H9 (cell line): Measurements from ENCODE around the gene PTCD2. TPM values are rescaled to one million over a fixed set of nuclear protein-coding genes. Genes with fewer than 3 reads are reported as not detected.

Experiments
- DNase-seq: peaks from one replicate; pipeline ENCODE4 v3.0.0-alpha.2; 2017
- H2AFZ ChIP-seq: one replicate; pipeline ENCODE4 v1.6.1; 2013; ENCODE audit warnings: mild to moderate bottlenecking, low read length, control low read depth, moderate library complexity
- H2AK5ac ChIP-seq: 2 replicates; pipeline ENCODE4 v1.6.1; 2013; ENCODE audit warnings: low read length, control low read depth, mixed read lengths; ENCODE audit not compliant: insufficient read length
- H2BK120ac ChIP-seq: one replicate; pipeline ENCODE4 v1.6.1; 2013; ENCODE audit warnings: low read depth, mild to moderate bottlenecking, low read length, control low read depth, inconsistent platforms; ENCODE audit not compliant: poor library complexity, severe bottlenecking
- H2BK12ac ChIP-seq: 2 replicates; pipeline ENCODE4 v1.6.1; 2013; ENCODE audit warnings: low read length, control low read depth, mixed read lengths, low read depth; ENCODE audit not compliant: insufficient read length
- H2BK15ac ChIP-seq: 2 replicates; pipeline ENCODE4 v1.6.1; 2013; ENCODE audit warnings: low read depth, low read length, control low read depth
- H2BK20ac ChIP-seq: one replicate; pipeline ENCODE4 v1.6.1; 2013; ENCODE audit warnings: low read depth, mild to moderate bottlenecking, low read length, control low read depth, inconsistent platforms; ENCODE audit not compliant: poor library complexity, severe bottlenecking
- H2BK5ac ChIP-seq: 2 replicates; pipeline ENCODE4 v1.6.1; 2013; ENCODE audit warnings: low read length, control low read depth, mixed read lengths; ENCODE audit not compliant: insufficient read length
- H3K14ac ChIP-seq: 2 replicates; pipeline ENCODE4 v1.6.1; 2013; ENCODE audit warnings: low read length, control low read depth; ENCODE audit not compliant: insufficient read depth
- H3K18ac ChIP-seq: 2 replicates; pipeline ENCODE4 v1.6.1; 2013; ENCODE audit warnings: low read depth, mild to moderate bottlenecking, mixed read lengths, low read length, control low read depth; ENCODE audit not compliant: insufficient read length
- H3K23ac ChIP-seq: 2 replicates; pipeline ENCODE4 v1.6.1; 2013; ENCODE audit warnings: low read length, control low read depth, mixed read lengths, low read depth; ENCODE audit not compliant: insufficient read length
- H3K23me2 ChIP-seq: 2 replicates; pipeline ENCODE4 v1.6.1; 2013; ENCODE audit warnings: low read depth, mild to moderate bottlenecking, mixed read lengths, low read length, control low read depth; ENCODE audit not compliant: insufficient read length, poor library complexity, severe bottlenecking
- H3K27ac ChIP-seq: 2 replicates; pipeline ENCODE4 v1.5.1; 2013; ENCODE audit warnings: low read length, control low read depth, mixed read lengths, low read depth; ENCODE audit not compliant: insufficient read length
- H3K27me3 ChIP-seq: 2 replicates; pipeline ENCODE4 v1.6.1; 2013; ENCODE audit warnings: low read length, control low read depth, inconsistent platforms; ENCODE audit not compliant: insufficient read depth
- H3K4ac ChIP-seq: 2 replicates; pipeline ENCODE4 v1.6.1; 2013; ENCODE audit warnings: low read depth, mild to moderate bottlenecking, control low read depth, inconsistent platforms, low read length, moderate library complexity
- H3K4me1 ChIP-seq: 2 replicates; pipeline ENCODE4 v1.6.1; 2013; ENCODE audit warnings: low read length, control low read depth, inconsistent platforms; ENCODE audit not compliant: insufficient read depth
- H3K4me2 ChIP-seq: 2 replicates; pipeline ENCODE4 v1.6.1; 2013; ENCODE audit warnings: low read length, control low read depth, mixed read lengths; ENCODE audit not compliant: insufficient read length, insufficient read depth
- H3K56ac ChIP-seq: 2 replicates; pipeline ENCODE4 v1.6.1; 2013; ENCODE audit warnings: low read depth, mild to moderate bottlenecking, mixed read lengths, low read length, control low read depth; ENCODE audit not compliant: insufficient read length
- H3K79me1 ChIP-seq: 2 replicates; pipeline ENCODE4 v1.6.1; 2013; ENCODE audit warnings: low read depth, mild to moderate bottlenecking, moderate library complexity, low read length, control low read depth, inconsistent platforms; ENCODE audit not compliant: insufficient read depth, poor library complexity, severe bottlenecking
- H3K79me2 ChIP-seq: 2 replicates; pipeline ENCODE4 v1.6.1; 2013; ENCODE audit warnings: low read length, control low read depth, inconsistent platforms; ENCODE audit not compliant: insufficient read depth
- H3K9ac ChIP-seq: 2 replicates; pipeline ENCODE4 v1.6.1; 2013; ENCODE audit warnings: low read length, control low read depth, mixed read lengths; ENCODE audit not compliant: insufficient read length; ENCODE audit errors: extremely low read depth
- H3K9me3 ChIP-seq: one replicate; pipeline ENCODE4 v1.6.1; 2013; ENCODE audit warnings: low read depth, low read length, inconsistent platforms; ENCODE audit not compliant: control insufficient read depth
- H3T11ph ChIP-seq: one replicate; pipeline ENCODE4 v1.6.1; 2013; ENCODE audit warnings: mild to moderate bottlenecking, low read length, control low read depth, inconsistent platforms
- H4K20me1 ChIP-seq: one replicate; pipeline ENCODE4 v1.6.1; 2013; ENCODE audit not compliant: control insufficient read depth, insufficient read length, insufficient read depth
- H4K5ac ChIP-seq: 2 replicates; pipeline ENCODE4 v1.6.1; 2013; ENCODE audit warnings: low read depth, mild to moderate bottlenecking, mixed read lengths, low read length, control low read depth; ENCODE audit not compliant: insufficient read length
- H4K8ac ChIP-seq: replicated peaks from 2 replicates; pipeline ENCODE4 v1.6.1; 2013; ENCODE audit warnings: low read length, control low read depth, mixed read lengths, low read depth; ENCODE audit not compliant: insufficient read length
- H4K91ac ChIP-seq: 2 replicates; pipeline ENCODE4 v1.6.1; 2013; ENCODE audit warnings: low read depth, mild to moderate bottlenecking, moderate library complexity, mixed read lengths, low read length, control low read depth; ENCODE audit not compliant: insufficient read length
- H3K27ac Mint-ChIP-seq, 3 experiments: 2 replicates in 2 of 3; 3 replicates in 1 of 3; pipeline ENCODE4 v1.8.0; 2020 to 2021; ENCODE audit warnings: mixed read lengths in 3 of 3, mild to moderate bottlenecking in 1 of 3, moderate library complexity in 1 of 3
- H3K27me3 Mint-ChIP-seq: 2 replicates; pipeline ENCODE4 v1.8.0; 2021; ENCODE audit warnings: low read depth, mild to moderate bottlenecking, moderate library complexity, mixed read lengths
- H3K36me3 Mint-ChIP-seq, 3 experiments: 2 replicates in 2 of 3; 3 replicates in 1 of 3; pipeline ENCODE4 v1.8.0; 2020 to 2021; ENCODE audit warnings: low read depth in 3 of 3, mixed read lengths in 3 of 3; ENCODE audit not compliant: insufficient read depth in 1 of 3
- H3K4me1 Mint-ChIP-seq, 2 experiments: 2 replicates each; pipeline ENCODE4 v1.8.0; 2020; ENCODE audit warnings: mixed read lengths in 2 of 2
- H3K4me3 Mint-ChIP-seq, 2 experiments: 2 replicates in 1 of 2; 3 replicates in 1 of 2; pipeline ENCODE4 v1.8.0; 2020 to 2021; ENCODE audit warnings: mild to moderate bottlenecking in 2 of 2, mixed read lengths in 2 of 2, moderate library complexity in 1 of 2
- H3K9me3 Mint-ChIP-seq, 2 experiments: 2 replicates in 1 of 2; 3 replicates in 1 of 2; pipeline ENCODE4 v1.8.0; 2020; ENCODE audit warnings: mild to moderate bottlenecking in 2 of 2, mixed read lengths in 2 of 2, moderate library complexity in 1 of 2
- WGBS: extraction: QIAGEN DNeasy Blood & Tissue Kit; methylation state at CpG from one replicate; pipeline ENCODE4 v1.1.7; 2013; ENCODE audit warnings: missing lambda C conversion rate, low lambda C conversion rate, mixed read lengths; ENCODE audit not compliant: insufficient read length; ENCODE audit errors: extremely low coverage; 5-methylcytosine and 5-hydroxymethylcytosine counted together
- long read RNA-seq: library from polyadenylated mRNA; unstranded; transcript quantifications from one replicate; pipeline ENCODE4 v2.0.0, GENCODE V29; 2020
- total RNA-seq: library from RNA; stranded (reverse); gene quantifications from 2 replicates; pipeline ENCODE4 v1.2.1, GENCODE V29; 2021
- TF ChIP-seq, protein P1 (sequence below): fragments of 200-600 bp; sonication (generic); conservative IDR thresholded peaks from 3 replicates; pipeline ENCODE4 v1.8.0; 2021; ENCODE audit warnings: antibody characterized with exemption, mild to moderate bottlenecking

The PTCD2 gene
- 12.7 and 12.9 TPM in 2 replicates for total RNA-seq
- long read RNA-seq, full-length matches to known transcripts: 44 of 63 reads
- long read RNA-seq, partial matches to known transcripts: 4 of 63 reads
- long read RNA-seq, other reads (novel, unspliced or antisense): 15 of 63 reads

- Histone ChIP-seq H3T11ph (no peak within 1 kb of the TSS), H4K8ac (no peak within 1 kb of the TSS), H2AFZ (no peak within 1 kb of the TSS), H4K5ac (peak within 1 kb of the TSS; percentile 54), H3K18ac (peak within 1 kb of the TSS; percentile 70), H2BK5ac (no peak within 1 kb of the TSS), H3K79me2 (peaks cover 2% of the 10 kb centered on the region; the same call in 1 of the 2 replicates), H3K23ac (no peak within 1 kb of the TSS), H2AK5ac (no peak within 1 kb of the TSS), H3K27ac (peak within 1 kb of the TSS; percentile 81), H3K14ac (peak within 1 kb of the TSS; percentile 49; the same call in 1 of the 2 replicates), H2BK12ac (no peak within 1 kb of the TSS), H2BK20ac (no peak within 1 kb of the TSS), H3K4me1 (no peaks in the 10 kb centered on the region), H3K56ac (no peak within 1 kb of the TSS), H3K4me2 (peak within 1 kb of the TSS; percentile 62), H3K27me3 (no peaks in the 10 kb centered on the region), H2BK15ac (no peak within 1 kb of the TSS), H3K9me3 (no peaks in the 10 kb centered on the region), H2BK120ac (no peak within 1 kb of the TSS), H4K20me1 (no peaks in the 10 kb centered on the region), H3K79me1 (no peaks in the 10 kb centered on the region), H3K4ac (no peak within 1 kb of the TSS), H3K9ac (peak within 1 kb of the TSS; percentile 83), H3K23me2 (no peaks in the 10 kb centered on the region), H4K91ac (no peak within 1 kb of the TSS)
- TF ChIP-seq, protein P1, sequence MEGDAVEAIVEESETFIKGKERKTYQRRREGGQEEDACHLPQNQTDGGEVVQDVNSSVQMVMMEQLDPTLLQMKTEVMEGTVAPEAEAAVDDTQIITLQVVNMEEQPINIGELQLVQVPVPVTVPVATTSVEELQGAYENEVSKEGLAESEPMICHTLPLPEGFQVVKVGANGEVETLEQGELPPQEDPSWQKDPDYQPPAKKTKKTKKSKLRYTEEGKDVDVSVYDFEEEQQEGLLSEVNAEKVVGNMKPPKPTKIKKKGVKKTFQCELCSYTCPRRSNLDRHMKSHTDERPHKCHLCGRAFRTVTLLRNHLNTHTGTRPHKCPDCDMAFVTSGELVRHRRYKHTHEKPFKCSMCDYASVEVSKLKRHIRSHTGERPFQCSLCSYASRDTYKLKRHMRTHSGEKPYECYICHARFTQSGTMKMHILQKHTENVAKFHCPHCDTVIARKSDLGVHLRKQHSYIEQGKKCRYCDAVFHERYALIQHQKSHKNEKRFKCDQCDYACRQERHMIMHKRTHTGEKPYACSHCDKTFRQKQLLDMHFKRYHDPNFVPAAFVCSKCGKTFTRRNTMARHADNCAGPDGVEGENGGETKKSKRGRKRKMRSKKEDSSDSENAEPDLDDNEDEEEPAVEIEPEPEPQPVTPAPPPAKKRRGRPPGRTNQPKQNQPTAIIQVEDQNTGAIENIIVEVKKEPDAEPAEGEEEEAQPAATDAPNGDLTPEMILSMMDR: peak; percentile 40; the same call in 2 of the 3 replicates
- Mint-ChIP-seq H3K27ac (peak within 1 kb of the TSS; percentile 98 to 99 (median 99)), H3K4me1 (peaks cover 8 to 16% of the 10 kb centered on the region in 2 experiments), H3K4me3 (peak within 1 kb of the TSS; percentile 93 to 100), H3K27me3 (no peaks in the 10 kb centered on the region), H3K36me3 (peaks cover 15 to 39% (median 28%) of the 10 kb centered on the region in 3 experiments; a peak in 6 of 7 replicates), H3K9me3 (peaks cover 0 to 3% of the 10 kb centered on the region in 2 experiments; a peak in 2 of 5 replicates)
- DNase-seq: peak; percentile 97
- no CpG with 5 or more reads among the region's 40 CpGs for WGBS
Observed at GRCh38 chr5:72319976-72320752, at the start of gene PTCD2, which contains the start of gene MRPS27. Gene PTCD2 (plus strand): TSS chr5:72320373. CDS start chr5:72320383, 10 bp downstream. Gene MRPS27 (minus strand): TSS chr5:72320240. CDS start chr5:72320221, 19 bp downstream.
